Neural cell (in vitro differentiated cells): Measurements from ENCODE around the gene NCK2.

Experiments
- EZH2 ChIP-seq: fragments of 200-600, 300-800 bp; shearing (Covaris generic), sonication (generic); IDR thresholded peaks from 2 replicates; pipeline ENCODE4 v1.6.1; 2014; ENCODE audit warnings: antibody characterized with exemption, low read length, borderline replicate concordance, mild to moderate bottlenecking; ENCODE audit not compliant: insufficient read depth, poor library complexity, severe bottlenecking
- POLR2AphosphoS5 ChIP-seq: IDR thresholded peaks from 2 replicates; pipeline ENCODE4 v1.6.1; 2012
- RAD21 ChIP-seq: fragments of 450-650 bp; conservative IDR thresholded peaks from 2 replicates; pipeline ENCODE4 v1.6.1; 2014; ENCODE audit warnings: antibody characterized with exemption, mild to moderate bottlenecking, moderate library complexity
- TF ChIP-seq, protein P1 (sequence below): fragments of 450-650 bp; IDR thresholded peaks from 2 replicates; pipeline ENCODE4 v1.5.1; 2014; ENCODE audit warnings: antibody characterized with exemption, mild to moderate bottlenecking, moderate library complexity; ENCODE audit not compliant: poor library complexity, severe bottlenecking

DNA sequence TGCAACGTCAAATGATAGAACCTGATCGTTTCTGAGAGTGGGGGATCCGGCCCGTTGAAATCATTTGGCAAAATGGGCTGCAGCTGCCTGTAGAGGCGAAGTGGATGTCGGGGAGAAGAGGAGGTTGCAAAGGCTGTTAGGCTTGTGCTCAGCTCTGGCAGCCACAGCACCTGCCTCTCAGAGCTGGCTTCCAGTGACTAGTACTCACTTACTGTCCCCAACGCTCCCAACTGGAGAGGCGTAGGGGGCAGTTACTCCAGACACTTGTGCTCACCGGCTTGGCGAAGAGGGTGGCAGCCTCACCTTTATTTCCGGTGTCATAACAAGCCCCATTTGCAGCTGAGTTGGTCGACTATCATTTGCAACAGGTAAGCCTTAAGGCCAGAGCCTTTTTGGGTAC is 37.9 kb downstream of the NCK2 start:
- TF ChIP-seq, protein P1, sequence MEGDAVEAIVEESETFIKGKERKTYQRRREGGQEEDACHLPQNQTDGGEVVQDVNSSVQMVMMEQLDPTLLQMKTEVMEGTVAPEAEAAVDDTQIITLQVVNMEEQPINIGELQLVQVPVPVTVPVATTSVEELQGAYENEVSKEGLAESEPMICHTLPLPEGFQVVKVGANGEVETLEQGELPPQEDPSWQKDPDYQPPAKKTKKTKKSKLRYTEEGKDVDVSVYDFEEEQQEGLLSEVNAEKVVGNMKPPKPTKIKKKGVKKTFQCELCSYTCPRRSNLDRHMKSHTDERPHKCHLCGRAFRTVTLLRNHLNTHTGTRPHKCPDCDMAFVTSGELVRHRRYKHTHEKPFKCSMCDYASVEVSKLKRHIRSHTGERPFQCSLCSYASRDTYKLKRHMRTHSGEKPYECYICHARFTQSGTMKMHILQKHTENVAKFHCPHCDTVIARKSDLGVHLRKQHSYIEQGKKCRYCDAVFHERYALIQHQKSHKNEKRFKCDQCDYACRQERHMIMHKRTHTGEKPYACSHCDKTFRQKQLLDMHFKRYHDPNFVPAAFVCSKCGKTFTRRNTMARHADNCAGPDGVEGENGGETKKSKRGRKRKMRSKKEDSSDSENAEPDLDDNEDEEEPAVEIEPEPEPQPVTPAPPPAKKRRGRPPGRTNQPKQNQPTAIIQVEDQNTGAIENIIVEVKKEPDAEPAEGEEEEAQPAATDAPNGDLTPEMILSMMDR = no peak
- TF ChIP-seq POLR2AphosphoS5 (no peak), EZH2 (no peak), RAD21 (no peak)
